ENCODE measurements around the gene MORN2. TPM values are rescaled to one million over a fixed set of nuclear protein-coding genes. Genes with fewer than 3 reads are reported as not detected.
A peak's percentile ranks its signal among the peaks of the same experiment; 100 is the strongest.

MORN2 gene
- total RNA-seq, 4 donors from 2014 or later: 10.0 to 14.6 (median 12.9) TPM; not detected in 1

- no peak for DNase-seq
- Histone ChIP-seq H3K4me1 (peaks cover 0 to 4% (median 0%) of the 10 kb centered on the region in 4 donors), H3K9me3 (no peaks in the 10 kb centered on the region), H3K4me3 (no peak overlapping the region), H3K27me3 (no peaks in the 10 kb centered on the region), H3K27ac (no peak overlapping the region), H3K36me3 (peaks cover 0 to 13% (median 0%) of the 10 kb centered on the region in 4 donors)
- intact Hi-C loops (cut with DNase I; ENCODE audit: low total_unique reads): no loop called here
- no peak for TF ChIP-seq EP300 (IDR thresholded peaks at IDR 0.05; ENCODE audit: low read depth)
- 78 to 91% methylated on average over 3 to 6 of the region's 6 CpGs for WGBS, 2 donors (ENCODE audit: low coverage in 1 of 2)
- in situ Hi-C loops (cut with MboI; ENCODE audit: low pct_ligation_motif_present in 1 of 4, low pct_unique_long_range_greater_than_20kb in 1 of 4, low sequenced_read_pairs in 3 of 4): no loop called here
These were observed 45.1 kb upstream of the MORN2 start for GRCh38 chr2:38830526-38831159.

- Histone ChIP-seq H3K4me1 (peaks cover 0 to 7% (median 0%) of the 10 kb centered on the region in 4 donors), H3K9me3 (no peaks in the 10 kb centered on the region), H3K27ac (peak overlapping the region in 1 of 4 donors; percentile 34), H3K4me3 (no peak overlapping the region), H3K27me3 (no peaks in the 10 kb centered on the region), H3K36me3 (peaks cover 0 to 8% (median 3%) of the 10 kb centered on the region in 4 donors)
- WGBS, 2 donors (ENCODE audit: low coverage in 1 of 2): 25 to 52% methylated on average over 1 of the region's 1 CpG
- TF ChIP-seq POLR2AphosphoS5 (IDR thresholded peaks at IDR 0.05) (no peak), EP300 (IDR thresholded peaks at IDR 0.05; ENCODE audit: low read depth) (no peak), CTCF (IDR thresholded peaks at IDR 0.05) (peak in 3 of 5 experiments; percentile 32 to 42 (median 33)), POLR2A (IDR thresholded peaks at IDR 0.05) (no peak)
- in situ Hi-C loops (cut with MboI; ENCODE audit: low pct_ligation_motif_present in 1 of 4, low pct_unique_long_range_greater_than_20kb in 1 of 4, low sequenced_read_pairs in 3 of 4) (no loop called here), intact Hi-C loops (cut with DNase I; ENCODE audit: low total_unique reads) (loop anchor here (1.0 kb wide), 1 partner anchor 31 kb away; no protein-coding TSS in a partner anchor)
- no peak for DNase-seq
These were observed 40.7 kb upstream of the MORN2 start for GRCh38 chr2:38835015-38835601.

- no peak for TF ChIP-seq POLR2A (IDR thresholded peaks at IDR 0.05)
- no peak for TF ChIP-seq EP300 (IDR thresholded peaks at IDR 0.05; ENCODE audit: low read depth)
- no peak for TF ChIP-seq POLR2AphosphoS5 (IDR thresholded peaks at IDR 0.05)
- TF ChIP-seq CTCF (IDR thresholded peaks at IDR 0.05): no peak
- Histone ChIP-seq H3K27me3 (no peaks in the 10 kb centered on the region), H3K36me3 (peaks cover 0 to 8% (median 3%) of the 10 kb centered on the region in 4 donors), H3K4me1 (peaks cover 0 to 7% (median 0%) of the 10 kb centered on the region in 4 donors), H3K4me3 (no peak overlapping the region), H3K27ac (no peak overlapping the region), H3K9me3 (no peaks in the 10 kb centered on the region)
- WGBS, 2 donors (ENCODE audit: low coverage in 1 of 2): 82 to 92% methylated on average over 1 to 3 of the region's 3 CpGs
- in situ Hi-C loops (cut with MboI; ENCODE audit: low pct_ligation_motif_present in 1 of 4, low pct_unique_long_range_greater_than_20kb in 1 of 4, low sequenced_read_pairs in 3 of 4) (no loop called here), intact Hi-C loops (cut with DNase I; ENCODE audit: low total_unique reads) (loop anchor here (1.0 kb wide), 1 partner anchor 32 kb away; no protein-coding TSS in a partner anchor)
- no peak for DNase-seq
These were observed 39.8 kb upstream of the MORN2 start for GRCh38 chr2:38835990-38836389.

GRCh38 chr2:38836791-38837190, 39.0 kb upstream of the MORN2 start:
- no peak overlapping the region for H3K27ac ChIP-seq
- no peaks in the 10 kb centered on the region for H3K9me3 ChIP-seq
- in situ Hi-C loops (cut with MboI; ENCODE audit: low pct_ligation_motif_present in 1 of 4, low pct_unique_long_range_greater_than_20kb in 1 of 4, low sequenced_read_pairs in 3 of 4): no loop called here
- intact Hi-C loops (cut with DNase I; ENCODE audit: low total_unique reads): no loop called here
- H3K4me1 ChIP-seq: peaks cover 0 to 7% (median 0%) of the 10 kb centered on the region in 4 donors
- 86 to 100% methylated on average over 1 to 2 of the region's 2 CpGs for WGBS, 2 donors (ENCODE audit: low coverage in 1 of 2)
- no peak for DNase-seq
- H3K27me3 ChIP-seq: no peaks in the 10 kb centered on the region
- no peak overlapping the region for H3K4me3 ChIP-seq
- peaks cover 0 to 12% (median 4%) of the 10 kb centered on the region in 4 donors for H3K36me3 ChIP-seq
- TF ChIP-seq POLR2A (IDR thresholded peaks at IDR 0.05) (no peak), EP300 (IDR thresholded peaks at IDR 0.05; ENCODE audit: low read depth) (no peak), CTCF (IDR thresholded peaks at IDR 0.05) (no peak), POLR2AphosphoS5 (IDR thresholded peaks at IDR 0.05) (no peak)

All from transverse colon (tissue), 4 donors.